EH (cell line): ENCODE data around the gene CHRNA3.

Source experiments
- DNase-seq: peaks from one replicate; pipeline ENCODE4 v3.0.0-alpha.2; 2015; ENCODE audit warnings: low read depth

CHRNA3 gene

GRCh38 chr15:78636378-78636859 is 15.6 kb upstream of the CHRNA3 start:
- no peak for DNase-seq

- DNase-seq, result no peak
Measured at GRCh38 chr15:78635346-78635745, 14.6 kb upstream of the CHRNA3 start.

- DNase-seq, result no peak
Measured at GRCh38 chr15:78634210-78635145, 13.7 kb upstream of the CHRNA3 start.

- DNase-seq, result no peak
Measured at GRCh38 chr15:78633348-78633747, 12.6 kb upstream of the CHRNA3 start.

GRCh38 chr15:78630886-78631633 is 10.3 kb upstream of the CHRNA3 start:
- DNase-seq, result no peak

- no peak for DNase-seq
Measured at GRCh38 chr15:78629716-78630065, 8.9 kb upstream of the CHRNA3 start.

- DNase-seq, result no peak
Measured at GRCh38 chr15:78629031-78629715, 8.4 kb upstream of the CHRNA3 start.

GRCh38 chr15:78628227-78628626 is 7.4 kb upstream of the CHRNA3 start:
- no peak for DNase-seq

GRCh38 chr15:78627348-78627747 is 6.6 kb upstream of the CHRNA3 start:
- no peak for DNase-seq

GRCh38 chr15:78626381-78626995 is 5.7 kb upstream of the CHRNA3 start:
- no peak for DNase-seq

GRCh38 chr15:78625606-78626280 is 4.9 kb upstream of the CHRNA3 start:
- no peak for DNase-seq

- no peak for DNase-seq
Measured at GRCh38 chr15:78624651-78625590, 4.1 kb upstream of the CHRNA3 start.

- DNase-seq, result no peak
Measured at GRCh38 chr15:78623786-78624497, 3.1 kb upstream of the CHRNA3 start.

GRCh38 chr15:78621810-78622402 is 1.1 kb upstream of the CHRNA3 start:
- DNase-seq, result no peak

GRCh38 chr15:78620021-78620526 is 722 bp downstream of the CHRNA3 start:
- no peak for DNase-seq

- DNase-seq, result no peak
Measured at GRCh38 chr15:78619022-78619950, 1.5 kb downstream of the CHRNA3 start.

GRCh38 chr15:78618490-78618934 is 2.3 kb downstream of the CHRNA3 start:
- peak; percentile 83 for DNase-seq

GRCh38 chr15:78618064-78618463 is 2.7 kb downstream of the CHRNA3 start:
- no peak for DNase-seq
